Central memory CD4-positive, alpha-beta T cell (primary cell): Measurements from ENCODE around the gene LEKR1.
"Not testable (repeated sequence)": the region's sequence is repeated elsewhere in the genome, so short reads cannot be mapped to it uniquely, and the experiment has no call there.

ENCODE experiments used
- DNase-seq: peaks from one replicate; pipeline ENCODE4 v3.0.0; 2022

LEKR1 gene

GRCh38 chr3:156838035-156838434 is 11.9 kb downstream of the LEKR1 start:
- no peak for DNase-seq

GRCh38 chr3:156840826-156841689 is 14.9 kb downstream of the LEKR1 start:
- DNase-seq = no peak

GRCh38 chr3:156843071-156843808 is 17.1 kb downstream of the LEKR1 start:
- DNase-seq = no peak

GRCh38 chr3:156847752-156848448 is 21.7 kb downstream of the LEKR1 start:
- DNase-seq = no peak

GRCh38 chr3:156859578-156859977 is 33.4 kb downstream of the LEKR1 start:
- DNase-seq = no peak

GRCh38 chr3:156860873-156861272 is 34.7 kb downstream of the LEKR1 start:
- DNase-seq = no peak

GRCh38 chr3:156862338-156862737 is 36.2 kb downstream of the LEKR1 start:
- DNase-seq = no peak

GRCh38 chr3:156865732-156866131 is 39.6 kb downstream of the LEKR1 start:
- no peak for DNase-seq

GRCh38 chr3:156867174-156867573 is 41.0 kb downstream of the LEKR1 start:
- DNase-seq = no peak

- no peak for DNase-seq
Observed at GRCh38 chr3:156867920-156868319, 41.8 kb downstream of the LEKR1 start.

GRCh38 chr3:156873906-156874305 is 47.8 kb downstream of the LEKR1 start:
- no peak for DNase-seq

GRCh38 chr3:156879491-156879890 is 53.3 kb downstream of the LEKR1 start:
- not testable (repeated sequence) for DNase-seq

GRCh38 chr3:156885761-156886160 is 59.6 kb downstream of the LEKR1 start:
- no peak for DNase-seq

GRCh38 chr3:156888176-156888575 is 62.0 kb downstream of the LEKR1 start:
- no peak for DNase-seq

- DNase-seq = no peak
Observed at GRCh38 chr3:156888576-156888975, 62.4 kb downstream of the LEKR1 start.

- no peak for DNase-seq
Observed at GRCh38 chr3:156892701-156893100, 66.5 kb downstream of the LEKR1 start.

- DNase-seq = not testable (repeated sequence)
Observed at GRCh38 chr3:156895374-156895773, 69.2 kb downstream of the LEKR1 start.

- DNase-seq = not testable (repeated sequence)
Observed at GRCh38 chr3:156897851-156898250, 71.7 kb downstream of the LEKR1 start.

GRCh38 chr3:156898296-156898880 is 72.2 kb downstream of the LEKR1 start:
- DNase-seq = no peak

- DNase-seq = no peak
Observed at GRCh38 chr3:156899951-156900350, 73.8 kb downstream of the LEKR1 start.

GRCh38 chr3:156902916-156903315 is 76.8 kb downstream of the LEKR1 start:
- no peak for DNase-seq

GRCh38 chr3:156906275-156906674 is 80.1 kb downstream of the LEKR1 start:
- DNase-seq = no peak

- no peak for DNase-seq
Observed at GRCh38 chr3:156908398-156908797, 82.2 kb downstream of the LEKR1 start.
